ENCODE results near the gene PBRM1. TPM values are rescaled to one million over a fixed set of nuclear protein-coding genes. Genes with fewer than 3 reads are reported as not detected.

The PBRM1 gene
- total RNA-seq, 1 experiment from 2014 or later = 40.0 TPM

- Histone ChIP-seq H3K9me3 (ENCODE audit: control insufficient read depth in 1 of 2, insufficient read depth in 1 of 2, low read depth in 1 of 2, low read length in 2 of 2) (no peaks in the 10 kb centered on the region), H3K4me2 (ENCODE audit: low read length) (no peak overlapping the region), H2AFZ (ENCODE audit: low read depth, low read length, poor library complexity, severe bottlenecking) (no peak overlapping the region), H3K36me3 (ENCODE audit: control insufficient read depth in 1 of 2, insufficient read depth in 2 of 2, low read length in 2 of 2) (peaks cover 11 to 17% of the 10 kb centered on the region in 2 experiments), H3K79me2 (ENCODE audit: insufficient read depth, low read length) (peaks cover 26% of the 10 kb centered on the region), H3K9me2 (ENCODE audit: insufficient read depth) (no peaks in the 10 kb centered on the region), H3K4me3 (replicated peaks in 1 of 2; ENCODE audit: low read depth in 1 of 2, low read length in 2 of 2) (no peak overlapping the region), H3K27me3 (ENCODE audit: insufficient read depth, low read length) (no peaks in the 10 kb centered on the region), H3K27ac (ENCODE audit: low read depth, low read length) (no peak overlapping the region), H4K20me1 (ENCODE audit: insufficient read depth) (no peaks in the 10 kb centered on the region), H3K4me1 (ENCODE audit: control insufficient read depth in 1 of 2, insufficient read depth in 2 of 2, low read length in 2 of 2) (peaks cover 7 to 18% of the 10 kb centered on the region in 2 experiments; a peak in 3 of 4 replicates), H3K9ac (ENCODE audit: low read length) (no peak overlapping the region)
- no peak for DNase-seq (ENCODE audit: low read depth, low spot score)
- TF ChIP-seq ELF1 (IDR thresholded peaks at IDR 0.05; ENCODE audit: borderline replicate concordance, low read depth) = no peak
- TF ChIP-seq CEBPB (IDR thresholded peaks at IDR 0.05; ENCODE audit: low read depth) = no peak
- TF ChIP-seq POLR2A (IDR thresholded peaks at IDR 0.05; ENCODE audit: borderline replicate concordance, extremely low read depth, insufficient read depth, insufficient read length) = no peak
- no peak for TF ChIP-seq CBX3 (IDR thresholded peaks at IDR 0.05; ENCODE audit: low read depth)
- no peak for TF ChIP-seq RAD21 (IDR thresholded peaks at IDR 0.05; ENCODE audit: low read depth)
- TF ChIP-seq JUND (IDR thresholded peaks at IDR 0.05) = no peak
- POLR2A ChIA-PET = interaction anchor here (2.7 kb wide), 1 partner anchor 8 kb away, joined by 13 read pairs; the partner anchor contains the start of gene UQCC5
- CTCF ChIA-PET = no interaction called here
- intact Hi-C loops (cut with micrococcal nuclease) = no loop called here
- RAD21 ChIA-PET (ENCODE audit: low non-redundant PET in 1 of 2, low total read pairs in 2 of 2, uncharacterized antibody in 2 of 2, unreplicated experiment in 2 of 2) = no interaction called here
- BruUV-seq (replicated peaks) = no TSS peak
- no peak for ATAC-seq
These were observed 157.8 kb downstream of the PBRM1 start for GRCh38 chr3:52527732-52528585.

GRCh38 chr3:52527039-52527731 lies 158.5 kb downstream of the PBRM1 start:
- H4K20me1 ChIP-seq (ENCODE audit: insufficient read depth) = no peaks in the 10 kb centered on the region
- H3K36me3 ChIP-seq (ENCODE audit: control insufficient read depth in 1 of 2, insufficient read depth in 2 of 2, low read length in 2 of 2) = peaks cover 11 to 17% of the 10 kb centered on the region in 2 experiments
- H3K4me3 ChIP-seq (replicated peaks in 1 of 2; ENCODE audit: low read depth in 1 of 2, low read length in 2 of 2) = no peak overlapping the region
- H3K27me3 ChIP-seq (ENCODE audit: insufficient read depth, low read length) = no peaks in the 10 kb centered on the region
- H3K4me2 ChIP-seq (ENCODE audit: low read length) = no peak overlapping the region
- H3K79me2 ChIP-seq (ENCODE audit: insufficient read depth, low read length) = peaks cover 18% of the 10 kb centered on the region
- ChIA-PET RAD21 (ENCODE audit: low non-redundant PET in 1 of 2, low total read pairs in 2 of 2, uncharacterized antibody in 2 of 2, unreplicated experiment in 2 of 2) (no interaction called here), POLR2A (interaction anchor here (2.7 kb wide), 1 partner anchor 9 kb away, joined by 13 read pairs; the partner anchor contains the start of gene UQCC5), CTCF (no interaction called here)
- H3K9me2 ChIP-seq (ENCODE audit: insufficient read depth) = no peaks in the 10 kb centered on the region
- H3K9ac ChIP-seq (ENCODE audit: low read length) = no peak overlapping the region
- H2AFZ ChIP-seq (ENCODE audit: low read depth, low read length, poor library complexity, severe bottlenecking) = no peak overlapping the region
- no peaks in the 10 kb centered on the region for H3K9me3 ChIP-seq (ENCODE audit: control insufficient read depth in 1 of 2, insufficient read depth in 1 of 2, low read depth in 1 of 2, low read length in 2 of 2)
- ATAC-seq (no peak), DNase-seq (ENCODE audit: low read depth, low spot score) (no peak)
- intact Hi-C loops (cut with micrococcal nuclease) = no loop called here
- TF ChIP-seq EZH2phosphoT487 (IDR thresholded peaks at IDR 0.05; ENCODE audit: borderline replicate concordance) = no peak
- no peak for TF ChIP-seq REST (IDR thresholded peaks at IDR 0.05; ENCODE audit: low read depth)
- TF ChIP-seq CBX3 (IDR thresholded peaks at IDR 0.05; ENCODE audit: low read depth) = no peak
- no peak for TF ChIP-seq CEBPB (IDR thresholded peaks at IDR 0.05; ENCODE audit: low read depth)
- TF ChIP-seq SP1 (IDR thresholded peaks at IDR 0.05; ENCODE audit: low read depth) = no peak
- TF ChIP-seq EZH2 (IDR thresholded peaks at IDR 0.05) = no peak
- no peak for TF ChIP-seq EGR1 (IDR thresholded peaks at IDR 0.05; ENCODE audit: low read depth)
- TF ChIP-seq JUND (IDR thresholded peaks at IDR 0.05) = no peak
- no peak for TF ChIP-seq ZNF274 (IDR thresholded peaks at IDR 0.05; ENCODE audit: low read depth, low read length)
- no peak for TF ChIP-seq SIN3A (IDR thresholded peaks at IDR 0.05; ENCODE audit: low read depth)
- TF ChIP-seq ZFX (IDR thresholded peaks at IDR 0.05) = no peak
- TF ChIP-seq YY1 (IDR thresholded peaks at IDR 0.05; ENCODE audit: extremely low read depth, insufficient replicate concordance, low read depth, low read length) = no peak
- BruUV-seq (replicated peaks) = no TSS peak
- no peak overlapping the region for H3K27ac ChIP-seq (ENCODE audit: low read depth, low read length)
- peaks cover 4 to 12% of the 10 kb centered on the region in 2 experiments; a peak in 3 of 4 replicates for H3K4me1 ChIP-seq (ENCODE audit: control insufficient read depth in 1 of 2, insufficient read depth in 2 of 2, low read length in 2 of 2)

Measured in HCT116 (cell line).